Type B pancreatic cell (in vitro differentiated cells): ENCODE results near the gene DCAF10. TPM values are rescaled to one million over a fixed set of nuclear protein-coding genes. Genes with fewer than 3 reads are reported as not detected.

Experiments used
- DNase-seq: peaks from one replicate; pipeline ENCODE4 v3.0.0; 2021; ENCODE audit warnings: mixed read lengths; ENCODE audit not compliant: unreplicated experiment; ENCODE audit errors: extremely low spot score
- H3K27ac Mint-ChIP-seq: 2 replicates; pipeline ENCODE4 v1.8.0; 2021; ENCODE audit warnings: mild to moderate bottlenecking, mixed read lengths
- H3K27me3 Mint-ChIP-seq: 2 replicates; pipeline ENCODE4 v1.8.0; 2021; ENCODE audit warnings: mixed read lengths
- H3K36me3 Mint-ChIP-seq: 2 replicates; pipeline ENCODE4 v1.8.0; 2021; ENCODE audit warnings: mixed read lengths
- H3K4me1 Mint-ChIP-seq: one replicate; pipeline ENCODE4 v1.8.0; 2021; ENCODE audit warnings: mixed read lengths; ENCODE audit not compliant: unreplicated experiment
- H3K4me3 Mint-ChIP-seq: 2 replicates; pipeline ENCODE4 v1.8.0; 2021; ENCODE audit warnings: mild to moderate bottlenecking, mixed read lengths
- H3K9me3 Mint-ChIP-seq: 2 replicates; pipeline ENCODE4 v1.8.0; 2021; ENCODE audit warnings: mixed read lengths
- total RNA-seq: library from RNA; stranded (reverse); gene quantifications from 2 replicates; pipeline ENCODE4 v1.2.1, GENCODE V29; 2021; ENCODE audit warnings: low replicate concordance
- TF ChIP-seq, protein P1 (sequence below): fragments of 200-600 bp; sonication (generic); conservative IDR thresholded peaks from 2 replicates; pipeline ENCODE4 v1.5.0; 2021; ENCODE audit warnings: antibody characterized with exemption, mild to moderate bottlenecking

The DCAF10 gene
- total RNA-seq, 1 donor from 2014 or later = 30.2 TPM

DNA sequence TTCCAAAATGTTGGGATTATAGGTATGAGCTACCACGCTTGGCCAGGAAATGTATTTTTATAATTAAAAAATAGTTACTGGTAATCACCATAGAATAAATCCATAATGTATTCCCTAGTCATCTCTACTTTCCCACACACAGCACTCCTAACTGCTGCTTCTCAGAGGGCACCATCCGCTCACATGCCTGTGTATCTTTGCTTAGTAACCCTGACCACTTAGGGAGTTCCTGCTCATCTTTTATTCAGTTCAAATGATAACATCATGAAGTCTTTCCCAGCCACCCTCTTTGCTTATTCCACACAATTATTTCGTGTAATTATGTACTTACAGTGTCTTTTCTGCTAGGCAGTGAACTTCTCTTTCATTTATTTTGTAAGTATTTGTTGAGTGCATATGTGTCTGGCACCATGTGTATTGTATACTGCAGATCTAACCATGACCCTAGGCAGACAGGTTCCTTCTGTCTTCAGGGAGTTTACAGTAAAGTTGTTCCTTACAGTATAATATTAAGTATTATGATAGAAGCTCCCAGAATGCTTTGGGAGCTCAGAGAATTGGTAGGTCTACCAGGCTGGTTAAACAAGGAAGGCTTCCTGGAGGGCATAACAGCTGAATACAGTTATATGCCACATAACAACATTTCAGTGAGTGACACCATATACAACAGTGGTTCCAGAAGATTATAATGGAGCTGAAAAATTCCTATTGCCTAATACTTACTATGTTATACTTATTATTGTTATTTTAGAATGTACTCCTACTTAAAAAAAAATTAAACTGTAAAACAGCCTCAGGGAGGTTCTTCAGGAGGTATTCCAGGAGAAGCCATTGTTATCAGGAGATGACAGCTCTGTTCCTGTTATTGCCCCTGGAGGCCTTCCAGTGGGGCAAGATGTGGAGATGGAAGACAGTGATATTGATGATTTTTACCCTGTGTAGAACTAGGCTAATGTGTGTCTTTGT, 39.2 kb downstream of the DCAF10 start:
- H3K27ac Mint-ChIP-seq = no peak overlapping the region
- H3K4me1 Mint-ChIP-seq = peaks cover 5% of the 10 kb centered on the region

GRCh38 chr9:37840560-37841194, 40.1 kb downstream of the DCAF10 start:
- no peaks in the 10 kb centered on the region for H3K9me3 Mint-ChIP-seq
- H3K27me3 Mint-ChIP-seq = no peaks in the 10 kb centered on the region
- TF ChIP-seq, protein P1, sequence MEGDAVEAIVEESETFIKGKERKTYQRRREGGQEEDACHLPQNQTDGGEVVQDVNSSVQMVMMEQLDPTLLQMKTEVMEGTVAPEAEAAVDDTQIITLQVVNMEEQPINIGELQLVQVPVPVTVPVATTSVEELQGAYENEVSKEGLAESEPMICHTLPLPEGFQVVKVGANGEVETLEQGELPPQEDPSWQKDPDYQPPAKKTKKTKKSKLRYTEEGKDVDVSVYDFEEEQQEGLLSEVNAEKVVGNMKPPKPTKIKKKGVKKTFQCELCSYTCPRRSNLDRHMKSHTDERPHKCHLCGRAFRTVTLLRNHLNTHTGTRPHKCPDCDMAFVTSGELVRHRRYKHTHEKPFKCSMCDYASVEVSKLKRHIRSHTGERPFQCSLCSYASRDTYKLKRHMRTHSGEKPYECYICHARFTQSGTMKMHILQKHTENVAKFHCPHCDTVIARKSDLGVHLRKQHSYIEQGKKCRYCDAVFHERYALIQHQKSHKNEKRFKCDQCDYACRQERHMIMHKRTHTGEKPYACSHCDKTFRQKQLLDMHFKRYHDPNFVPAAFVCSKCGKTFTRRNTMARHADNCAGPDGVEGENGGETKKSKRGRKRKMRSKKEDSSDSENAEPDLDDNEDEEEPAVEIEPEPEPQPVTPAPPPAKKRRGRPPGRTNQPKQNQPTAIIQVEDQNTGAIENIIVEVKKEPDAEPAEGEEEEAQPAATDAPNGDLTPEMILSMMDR = no peak
- DNase-seq = no peak
- H3K27ac Mint-ChIP-seq = no peak overlapping the region
- peaks cover 5% of the 10 kb centered on the region for H3K4me1 Mint-ChIP-seq
- no peak overlapping the region for H3K4me3 Mint-ChIP-seq
- H3K36me3 Mint-ChIP-seq = peaks cover 16% of the 10 kb centered on the region

More for the DNA sequence above, 39.2 kb downstream of the DCAF10 start:
- no peaks in the 10 kb centered on the region for H3K27me3 Mint-ChIP-seq
- no peaks in the 10 kb centered on the region for H3K9me3 Mint-ChIP-seq
- TF ChIP-seq, protein P1 = no peak
- no peak for DNase-seq
- H3K4me3 Mint-ChIP-seq = no peak overlapping the region
- H3K36me3 Mint-ChIP-seq = peaks cover 11% of the 10 kb centered on the region

GRCh38 chr9:37852222-37852621, 51.6 kb downstream of the DCAF10 start:
- no peaks in the 10 kb centered on the region for H3K9me3 Mint-ChIP-seq
- TF ChIP-seq, protein P1 = no peak
- no peaks in the 10 kb centered on the region for H3K27me3 Mint-ChIP-seq
- H3K27ac Mint-ChIP-seq = no peak overlapping the region
- no peak overlapping the region for H3K4me3 Mint-ChIP-seq
- DNase-seq = no peak
- no peaks in the 10 kb centered on the region for H3K4me1 Mint-ChIP-seq
- H3K36me3 Mint-ChIP-seq = peaks cover 16% of the 10 kb centered on the region

GRCh38 chr9:37856551-37856950, 56.0 kb downstream of the DCAF10 start:
- no peak overlapping the region for H3K27ac Mint-ChIP-seq
- TF ChIP-seq, protein P1 = no peak
- no peaks in the 10 kb centered on the region for H3K4me1 Mint-ChIP-seq
- no peaks in the 10 kb centered on the region for H3K9me3 Mint-ChIP-seq
- DNase-seq = no peak
- peaks cover 8% of the 10 kb centered on the region for H3K36me3 Mint-ChIP-seq
- H3K4me3 Mint-ChIP-seq = no peak overlapping the region
- no peaks in the 10 kb centered on the region for H3K27me3 Mint-ChIP-seq

- TF ChIP-seq, protein P1 = no peak
- DNase-seq = no peak
- Mint-ChIP-seq H3K4me1 (no peaks in the 10 kb centered on the region), H3K27ac (no peak overlapping the region), H3K4me3 (no peak overlapping the region), H3K27me3 (no peaks in the 10 kb centered on the region), H3K9me3 (no peaks in the 10 kb centered on the region), H3K36me3 (peaks cover 8% of the 10 kb centered on the region)
Observed at GRCh38 chr9:37859043-37859442, 58.4 kb downstream of the DCAF10 start.
